HG03565 (cell line): ENCODE results near the gene ADSS1.

ENCODE experiments used
- ATAC-seq: cut with Tn5 transposase; IDR thresholded peaks from one replicate; pipeline ENCODE4 v1.9.1; 2021; ENCODE audit warnings: mild to moderate bottlenecking, moderate library complexity; ENCODE audit not compliant: unreplicated experiment

ADSS1 gene

GRCh38 chr14:104686624-104687517 lies 37.2 kb upstream of the ADSS1 start:
- no peak for ATAC-seq

- no peak for ATAC-seq
Observed at GRCh38 chr14:104687601-104688504, 36.2 kb upstream of the ADSS1 start.

- no peak for ATAC-seq
Observed at GRCh38 chr14:104688505-104689108, 35.4 kb upstream of the ADSS1 start.

- ATAC-seq: no peak
Observed at GRCh38 chr14:104689109-104689880, 34.7 kb upstream of the ADSS1 start, which contains the start of gene INF2. Gene INF2, plus strand, starts transcription at chr14:104689618. Its CDS starts 11,748 bp downstream, at chr14:104701366.

GRCh38 chr14:104689881-104690711 lies 33.9 kb upstream of the ADSS1 start:
- ATAC-seq: no peak

- no peak for ATAC-seq
Observed at GRCh38 chr14:104690861-104691455, 33.1 kb upstream of the ADSS1 start.

GRCh38 chr14:104691546-104692260 lies 32.3 kb upstream of the ADSS1 start:
- ATAC-seq: no peak

- no peak for ATAC-seq
Observed at GRCh38 chr14:104692261-104692938, 31.6 kb upstream of the ADSS1 start.

- ATAC-seq: no peak
Observed at GRCh38 chr14:104692939-104693315, 31.1 kb upstream of the ADSS1 start.

- no peak for ATAC-seq
Observed at GRCh38 chr14:104693482-104694431, 30.3 kb upstream of the ADSS1 start.

GRCh38 chr14:104694475-104694950 lies 29.5 kb upstream of the ADSS1 start:
- no peak for ATAC-seq

GRCh38 chr14:104694991-104695659 lies 28.9 kb upstream of the ADSS1 start:
- ATAC-seq: no peak

GRCh38 chr14:104695660-104696000 lies 28.4 kb upstream of the ADSS1 start:
- no peak for ATAC-seq

GRCh38 chr14:104696671-104697316 lies 27.2 kb upstream of the ADSS1 start:
- ATAC-seq: no peak

GRCh38 chr14:104697317-104697703 lies 26.7 kb upstream of the ADSS1 start:
- no peak for ATAC-seq
